Neural cell (in vitro differentiated cells): Measurements from ENCODE around the gene ASB12.

Experiments
- CTCF ChIP-seq: fragments of 450-650 bp; IDR thresholded peaks from 2 replicates; pipeline ENCODE4 v1.5.1; 2014; ENCODE audit warnings: antibody characterized with exemption, mild to moderate bottlenecking, moderate library complexity; ENCODE audit not compliant: poor library complexity, severe bottlenecking
- EP300 ChIP-seq: fragments of 450-650 bp; conservative IDR thresholded peaks from 2 replicates; pipeline ENCODE4 v1.6.1; 2014; ENCODE audit warnings: antibody characterized with exemption, mild to moderate bottlenecking, moderate library complexity; ENCODE audit not compliant: poor library complexity, severe bottlenecking
- EZH2 ChIP-seq: fragments of 200-600, 300-800 bp; shearing (Covaris generic), sonication (generic); IDR thresholded peaks from 2 replicates; pipeline ENCODE4 v1.6.1; 2014; ENCODE audit warnings: antibody characterized with exemption, low read length, borderline replicate concordance, mild to moderate bottlenecking; ENCODE audit not compliant: insufficient read depth, poor library complexity, severe bottlenecking
- MXI1 ChIP-seq: fragments of 450-650 bp; conservative IDR thresholded peaks from 2 replicates; pipeline ENCODE4 v1.6.1; 2014; ENCODE audit warnings: antibody characterized with exemption, mild to moderate bottlenecking; ENCODE audit not compliant: poor library complexity, severe bottlenecking
- POLR2AphosphoS5 ChIP-seq: IDR thresholded peaks from 2 replicates; pipeline ENCODE4 v1.6.1; 2012
- REST ChIP-seq: IDR thresholded peaks from 2 replicates; pipeline ENCODE4 v1.6.1; 2012; ENCODE audit warnings: borderline replicate concordance
- SMC3 ChIP-seq: fragments of 450-650 bp; conservative IDR thresholded peaks from 2 replicates; pipeline ENCODE4 v1.6.1; 2014; ENCODE audit warnings: antibody characterized with exemption, mild to moderate bottlenecking, moderate library complexity; ENCODE audit not compliant: poor library complexity
- TAF1 ChIP-seq: IDR thresholded peaks from 2 replicates; pipeline ENCODE4 v1.6.1; 2012; ENCODE audit warnings: low read depth

GRCh38 chrX:64182208-64182607 is 48.2 kb downstream of the ASB12 start:
- TF ChIP-seq EP300 (no peak), CTCF (no peak), REST (no peak), TAF1 (no peak), EZH2 (no peak), POLR2AphosphoS5 (no peak), SMC3 (no peak), MXI1 (no peak)
